Fibroblast of lung (primary cell): Measurements from ENCODE around the gene TMUB1. TPM values are rescaled to one million over a fixed set of nuclear protein-coding genes. Genes with fewer than 3 reads are reported as not detected.
A peak's percentile ranks its signal among the peaks of the same experiment; 100 is the strongest.

ENCODE experiments used
- DNase-seq, 2 donors: peaks; one replicate each; pipeline versions ENCODE4 v3.0.0 to v3.0.0-alpha.2; 2010; ENCODE audit warnings: low read depth in 2 of 2
- H2AFZ ChIP-seq: 2 replicates; pipeline ENCODE4 v1.5.1; 2012; ENCODE audit warnings: low read length, control low read depth, inconsistent platforms
- H3K27ac ChIP-seq: 2 replicates; pipeline ENCODE4 v1.5.1; 2011; ENCODE audit warnings: low read length, control low read depth; ENCODE audit not compliant: insufficient read depth
- H3K27me3 ChIP-seq: 2 replicates; pipeline ENCODE4 v1.5.1; 2011; ENCODE audit warnings: mild to moderate bottlenecking, low read length; ENCODE audit not compliant: control insufficient read depth, insufficient read depth
- H3K36me3 ChIP-seq: 2 replicates; pipeline ENCODE4 v1.5.1; 2011; ENCODE audit warnings: low read length; ENCODE audit not compliant: control insufficient read depth, insufficient read depth
- H3K4me1 ChIP-seq: 2 replicates; pipeline ENCODE4 v1.5.1; 2011; ENCODE audit warnings: low read length; ENCODE audit not compliant: control insufficient read depth, insufficient read depth; ENCODE audit errors: extremely low read depth
- H3K4me2 ChIP-seq: 2 replicates; pipeline ENCODE4 v1.5.1; 2011; ENCODE audit warnings: low read length, control low read depth; ENCODE audit not compliant: insufficient read depth; ENCODE audit errors: extremely low read depth
- H3K4me3 ChIP-seq, 4 experiments: fragments of 200-600 bp in 1 of 4; sonication (generic) in 1 of 4; replicated peaks in 1 of 4; 2 replicates each; pipeline ENCODE4 v1.5.1; 2011 to 2016; ENCODE audit warnings: low read length in 4 of 4, low read depth in 3 of 4, mild to moderate bottlenecking in 3 of 4, control low read depth in 2 of 4, inconsistent platforms in 1 of 4, mixed read lengths in 1 of 4; ENCODE audit not compliant: insufficient read depth in 1 of 4; ENCODE audit errors: control extremely low read depth in 1 of 4
- H3K79me2 ChIP-seq: 2 replicates; pipeline ENCODE4 v1.5.1; 2012; ENCODE audit warnings: mild to moderate bottlenecking, low read length, inconsistent platforms; ENCODE audit not compliant: control insufficient read depth, insufficient read depth
- H3K9ac ChIP-seq: 2 replicates; pipeline ENCODE4 v1.5.1; 2011; ENCODE audit warnings: mild to moderate bottlenecking, low read length, control low read depth; ENCODE audit not compliant: insufficient read depth
- H3K9me3 ChIP-seq: 2 replicates; pipeline ENCODE4 v1.5.1; 2012; ENCODE audit warnings: low read depth, low read length; ENCODE audit not compliant: control insufficient read depth, insufficient read depth
- H4K20me1 ChIP-seq: 2 replicates; pipeline ENCODE4 v1.5.1; 2011; ENCODE audit warnings: low read length; ENCODE audit not compliant: control insufficient read depth, insufficient read depth; ENCODE audit errors: extremely low read depth
- CTCF ChIP-seq, 2 donors: IDR thresholded peaks in 1 of 2; conservative IDR thresholded peaks in 1 of 2; 1 replicate in 1 of 2; 2 replicates in 1 of 2; pipeline ENCODE4 v1.5.1; 2011 to 2012; ENCODE audit warnings: low read length in 2 of 2, control low read depth in 1 of 2, inconsistent platforms in 1 of 2, low read depth in 1 of 2, mild to moderate bottlenecking in 1 of 2
- EZH2 ChIP-seq: IDR thresholded peaks from 2 replicates; pipeline ENCODE4 v1.5.1; 2012; ENCODE audit warnings: low read length, control low read depth, mild to moderate bottlenecking; ENCODE audit errors: missing control alignments
- polyA plus RNA-seq, 2 donors: library from polyadenylated mRNA; depleted of rRNA in 1 of 2; stranded (reverse) in 1 of 2; unstranded in 1 of 2; fragments of >200 nt; gene quantifications; 2 replicates each; pipeline ENCODE4 v1.2.1, GENCODE V29; 2011 to 2012; ENCODE audit warnings: missing spikeins in 1 of 2
- total RNA-seq: library from RNA; depleted of rRNA; stranded (reverse); fragments of >200 nt; gene quantifications from 2 replicates; pipeline ENCODE4 v1.2.1, GENCODE V29; 2014

TMUB1 gene
- total and polyA plus RNA-seq, 2 donors (not counting 1 experiment from before 2014, with no cell fraction given): 11.9 to 20.3 TPM

DNA sequence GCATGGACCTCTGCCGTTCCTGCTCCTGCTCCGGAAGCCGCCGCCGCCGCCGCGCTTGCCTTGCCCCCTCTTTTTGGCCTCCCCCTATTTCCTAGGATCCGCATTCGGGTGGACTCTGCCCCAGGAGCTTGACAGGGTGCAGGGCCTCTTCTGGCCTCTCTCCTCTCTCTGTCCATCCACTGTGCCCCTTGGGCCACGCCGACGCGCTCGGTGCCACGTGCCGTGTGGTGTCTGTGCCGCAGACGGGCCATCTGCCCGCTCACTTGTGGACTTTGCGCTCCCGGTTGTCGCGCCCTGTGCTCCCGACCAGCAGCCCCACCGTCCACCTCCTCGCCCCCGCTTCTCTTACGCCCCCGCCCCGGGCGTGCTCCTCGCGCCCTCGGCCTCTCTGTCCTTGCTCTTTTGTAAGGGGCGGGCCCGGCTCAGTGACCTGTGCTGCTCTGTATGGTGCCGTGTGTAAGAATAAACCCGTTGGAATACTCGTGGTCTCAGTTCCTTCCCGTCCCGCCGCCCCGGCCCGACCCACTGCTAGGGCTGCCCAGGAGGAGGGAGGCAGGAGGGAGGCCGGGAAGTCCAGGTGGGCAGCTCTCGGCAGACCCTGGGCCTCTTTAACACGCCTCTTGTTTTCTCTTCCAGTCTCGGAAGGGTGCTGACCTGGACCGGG is 40.0 kb upstream of the TMUB1 start:
- H3K9ac ChIP-seq: no peak overlapping the region
- no peaks in the 10 kb centered on the region for H4K20me1 ChIP-seq
- H3K4me1 ChIP-seq: peaks cover 5% of the 10 kb centered on the region
- H3K36me3 ChIP-seq: peaks cover 30% of the 10 kb centered on the region
- H3K9me3 ChIP-seq: no peaks in the 10 kb centered on the region
- no peak for DNase-seq
- H3K4me2 ChIP-seq: no peak overlapping the region
- H2AFZ ChIP-seq: no peak overlapping the region
- no peak overlapping the region for H3K27ac ChIP-seq
- H3K79me2 ChIP-seq: no peaks in the 10 kb centered on the region
- H3K4me3 ChIP-seq: no peak overlapping the region
- H3K27me3 ChIP-seq: no peaks in the 10 kb centered on the region
- no peak for TF ChIP-seq EZH2
- TF ChIP-seq CTCF (conservative IDR thresholded peaks at IDR 0.05 in 1 of 2, IDR thresholded peaks at IDR 0.05 in 1 of 2; ENCODE audit: low read depth in 1 of 2, low read length in 2 of 2): no peak

- no peaks in the 10 kb centered on the region for H3K79me2 ChIP-seq
- no peaks in the 10 kb centered on the region for H4K20me1 ChIP-seq
- H3K4me1 ChIP-seq: peaks cover 5% of the 10 kb centered on the region
- no peak overlapping the region for H3K27ac ChIP-seq
- no peaks in the 10 kb centered on the region for H3K27me3 ChIP-seq
- no peaks in the 10 kb centered on the region for H3K9me3 ChIP-seq
- no peak overlapping the region for H2AFZ ChIP-seq
- H3K4me3 ChIP-seq: no peak overlapping the region
- H3K9ac ChIP-seq: no peak overlapping the region
- no peak for TF ChIP-seq EZH2
- no peak for TF ChIP-seq CTCF (conservative IDR thresholded peaks at IDR 0.05 in 1 of 2, IDR thresholded peaks at IDR 0.05 in 1 of 2; ENCODE audit: low read depth in 1 of 2, low read length in 2 of 2)
- no peak overlapping the region for H3K4me2 ChIP-seq
- no peak for DNase-seq
- peaks cover 29% of the 10 kb centered on the region for H3K36me3 ChIP-seq
These were observed 39.5 kb upstream of the TMUB1 start for GRCh38 chr7:151122796-151123157.

DNA sequence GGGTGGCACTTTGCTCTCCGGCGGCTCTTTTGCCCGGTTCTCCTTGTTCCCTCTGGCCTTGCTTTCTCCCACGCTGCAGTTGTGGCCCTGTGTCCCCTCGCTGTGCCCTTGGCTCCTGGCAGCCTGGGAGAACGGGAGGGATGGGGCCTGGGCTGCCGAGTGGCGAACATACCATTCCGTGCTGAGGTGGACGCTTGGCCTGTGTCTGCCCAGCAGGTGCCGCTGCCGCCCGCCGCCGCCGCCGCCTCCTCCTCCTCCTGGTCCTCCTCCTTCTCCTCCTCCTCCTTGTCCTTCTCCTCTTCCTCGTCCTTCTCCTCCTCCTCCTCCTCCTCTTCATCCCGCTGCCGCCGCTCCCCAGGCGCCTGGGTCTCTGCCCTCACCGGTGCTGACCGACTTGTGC is 39.0 kb upstream of the TMUB1 start:
- no peak overlapping the region for H2AFZ ChIP-seq
- no peak overlapping the region for H3K4me3 ChIP-seq
- H3K9ac ChIP-seq: no peak overlapping the region
- H3K79me2 ChIP-seq: no peaks in the 10 kb centered on the region
- no peaks in the 10 kb centered on the region for H3K27me3 ChIP-seq
- H3K4me2 ChIP-seq: no peak overlapping the region
- no peak for TF ChIP-seq EZH2
- peak in 1 of 2 donors; percentile 5 for TF ChIP-seq CTCF (conservative IDR thresholded peaks at IDR 0.05 in 1 of 2, IDR thresholded peaks at IDR 0.05 in 1 of 2; ENCODE audit: low read depth in 1 of 2, low read length in 2 of 2)
- peaks cover 29% of the 10 kb centered on the region for H3K36me3 ChIP-seq
- peaks cover 5% of the 10 kb centered on the region for H3K4me1 ChIP-seq
- no peak for DNase-seq
- H4K20me1 ChIP-seq: no peaks in the 10 kb centered on the region
- H3K9me3 ChIP-seq: no peaks in the 10 kb centered on the region
- no peak overlapping the region for H3K27ac ChIP-seq
